Lung (tissue), 12 donors: ENCODE results near the gene ADRA2B. TPM values are rescaled to one million over a fixed set of nuclear protein-coding genes. Genes with fewer than 3 reads are reported as not detected.

Experiments used
- ATAC-seq: fragments of 200-7000 bp; cut with Tn5 transposase; one replicate; pipeline ENCODE4 v1.9.1; 2020; ENCODE audit warnings: moderate number of reproducible peaks; ENCODE audit not compliant: insufficient read depth, low FRiP score
- DNase-seq, 3 donors: peaks; one replicate each; pipeline ENCODE4 v3.0.0-alpha.2; 2013 to 2017
- H3K27ac ChIP-seq, 2 donors: one replicate each; pipeline ENCODE4 v1.5.1; 2013; ENCODE audit warnings: mild to moderate bottlenecking in 2 of 2, moderate library complexity in 2 of 2, control low read depth in 1 of 2, inconsistent platforms in 1 of 2, low read depth in 1 of 2, low read length in 1 of 2
- H3K27me3 ChIP-seq, 3 donors: one replicate each; pipeline ENCODE4 v1.5.1; 2013; ENCODE audit warnings: low read length in 2 of 3; ENCODE audit not compliant: control insufficient read depth in 3 of 3, insufficient read depth in 3 of 3
- H3K36me3 ChIP-seq, 4 donors: one replicate each; pipeline ENCODE4 v1.5.1; 2013; ENCODE audit warnings: low read length in 4 of 4, mild to moderate bottlenecking in 1 of 4, moderate library complexity in 1 of 4; ENCODE audit not compliant: control insufficient read depth in 4 of 4, insufficient read depth in 4 of 4
- H3K4me1 ChIP-seq, 5 donors: one replicate each; pipeline ENCODE4 v1.5.1; 2013; ENCODE audit warnings: low read length in 5 of 5, mild to moderate bottlenecking in 2 of 5, moderate library complexity in 1 of 5; ENCODE audit not compliant: control insufficient read depth in 5 of 5, insufficient read depth in 5 of 5
- H3K4me3 ChIP-seq: one replicate; pipeline ENCODE4 v1.5.1; 2013; ENCODE audit warnings: mild to moderate bottlenecking, control low read depth, moderate library complexity
- H3K9ac ChIP-seq, 2 donors: one replicate each; pipeline ENCODE4 v1.5.1; 2013; ENCODE audit warnings: low read length in 2 of 2, control low read depth in 1 of 2; ENCODE audit not compliant: insufficient read depth in 1 of 2
- H3K9me3 ChIP-seq, 4 donors: one replicate each; pipeline ENCODE4 v1.5.1; 2013; ENCODE audit warnings: low read length in 3 of 4, mild to moderate bottlenecking in 1 of 4, moderate library complexity in 1 of 4; ENCODE audit not compliant: control insufficient read depth in 4 of 4, insufficient read depth in 3 of 4
- WGBS, 2 donors: extraction: QIAGEN DNeasy Blood & Tissue Kit; methylation state at CpG; one replicate each; pipeline ENCODE4 v1.1.7; 2013; 5-methylcytosine and 5-hydroxymethylcytosine counted together
- polyA plus RNA-seq, 2 donors: library from polyadenylated mRNA; stranded (reverse); fragments of 200-250 nt; gene quantifications; one replicate each; pipeline ENCODE4 v1.2.1, GENCODE V29; 2013
- total RNA-seq, 2 donors: library from RNA; depleted of rRNA in 1 of 2; stranded (reverse); fragments of >200 nt in 1 of 2; gene quantifications; one replicate each; pipeline ENCODE4 v1.2.1, GENCODE V29; 2014 to 2021
- TF ChIP-seq, protein P1 (sequence below): IDR thresholded peaks from 2 replicates; pipeline ENCODE4 v1.5.1; 2012; ENCODE audit warnings: mild to moderate bottlenecking; ENCODE audit errors: control extremely low read depth, extremely low read depth
- donor health status: control.
- donor health status: control.
- donor health status: Bipolar disorder and iron deficiency.
- donor health status: healthy.
- donor health status: DM: yes; HTN: yes; CAD: no.

ADRA2B gene
- total and polyA plus RNA-seq, 4 donors, result 0.21 to 0.88 (median 0.28) TPM

DNA sequence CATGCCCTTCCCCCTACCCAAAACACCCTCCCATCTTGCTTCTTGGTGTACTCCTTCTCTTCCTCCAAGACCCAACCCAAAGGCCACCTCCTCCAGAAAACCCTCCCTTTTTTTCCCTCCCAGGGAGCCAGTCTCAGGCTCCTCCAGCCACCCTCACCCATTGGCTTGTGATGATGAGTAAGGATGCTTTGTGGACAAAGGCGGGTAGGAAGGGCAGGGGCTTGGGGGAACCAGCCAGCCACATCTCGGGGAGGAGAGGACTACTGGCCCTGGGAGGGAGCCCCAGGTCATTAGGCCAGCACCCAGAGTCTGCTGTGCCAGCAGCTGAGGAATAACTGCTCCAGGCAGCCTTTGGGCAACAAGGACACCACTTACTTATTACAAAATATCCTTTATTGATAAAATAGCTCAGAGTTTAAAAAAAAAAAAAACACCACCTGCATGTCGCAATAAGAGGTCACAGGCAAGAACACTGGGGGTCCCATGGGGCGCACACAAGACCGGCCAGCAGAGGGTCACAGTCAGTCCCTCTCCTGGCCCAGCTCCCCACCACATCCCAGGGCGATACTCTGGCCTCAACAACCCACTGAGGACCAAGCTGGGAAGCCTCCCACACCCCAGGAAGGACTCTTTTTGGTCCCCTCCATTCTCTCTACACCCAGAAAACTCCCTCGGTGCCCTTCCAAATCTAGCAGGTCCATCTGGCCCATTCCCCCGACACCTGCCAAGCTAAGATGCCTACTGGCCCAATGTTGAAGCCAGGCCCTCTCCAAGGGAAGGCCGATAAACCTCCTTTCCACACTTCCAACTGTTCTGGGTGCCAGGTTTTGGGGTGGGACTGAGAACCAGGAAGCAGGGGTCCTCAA, 3.6 kb downstream of the ADRA2B start:
- no peak overlapping the region for H3K4me3 ChIP-seq
- no peaks in the 10 kb centered on the region for H3K36me3 ChIP-seq
- ATAC-seq (no peak), DNase-seq (no peak)
- TF ChIP-seq, protein P1, sequence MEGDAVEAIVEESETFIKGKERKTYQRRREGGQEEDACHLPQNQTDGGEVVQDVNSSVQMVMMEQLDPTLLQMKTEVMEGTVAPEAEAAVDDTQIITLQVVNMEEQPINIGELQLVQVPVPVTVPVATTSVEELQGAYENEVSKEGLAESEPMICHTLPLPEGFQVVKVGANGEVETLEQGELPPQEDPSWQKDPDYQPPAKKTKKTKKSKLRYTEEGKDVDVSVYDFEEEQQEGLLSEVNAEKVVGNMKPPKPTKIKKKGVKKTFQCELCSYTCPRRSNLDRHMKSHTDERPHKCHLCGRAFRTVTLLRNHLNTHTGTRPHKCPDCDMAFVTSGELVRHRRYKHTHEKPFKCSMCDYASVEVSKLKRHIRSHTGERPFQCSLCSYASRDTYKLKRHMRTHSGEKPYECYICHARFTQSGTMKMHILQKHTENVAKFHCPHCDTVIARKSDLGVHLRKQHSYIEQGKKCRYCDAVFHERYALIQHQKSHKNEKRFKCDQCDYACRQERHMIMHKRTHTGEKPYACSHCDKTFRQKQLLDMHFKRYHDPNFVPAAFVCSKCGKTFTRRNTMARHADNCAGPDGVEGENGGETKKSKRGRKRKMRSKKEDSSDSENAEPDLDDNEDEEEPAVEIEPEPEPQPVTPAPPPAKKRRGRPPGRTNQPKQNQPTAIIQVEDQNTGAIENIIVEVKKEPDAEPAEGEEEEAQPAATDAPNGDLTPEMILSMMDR, result no peak
- no peak overlapping the region for H3K27ac ChIP-seq
- H3K9me3 ChIP-seq, result no peaks in the 10 kb centered on the region
- no peak overlapping the region for H3K9ac ChIP-seq
- peaks cover 0 to 18% (median 5%) of the 10 kb centered on the region in 3 donors for H3K27me3 ChIP-seq
- H3K4me1 ChIP-seq, result peaks cover 0 to 18% (median 6%) of the 10 kb centered on the region in 5 donors
- WGBS, 2 donors, result 92 to 94% methylated on average over 9 of the region's 9 CpGs

DNA sequence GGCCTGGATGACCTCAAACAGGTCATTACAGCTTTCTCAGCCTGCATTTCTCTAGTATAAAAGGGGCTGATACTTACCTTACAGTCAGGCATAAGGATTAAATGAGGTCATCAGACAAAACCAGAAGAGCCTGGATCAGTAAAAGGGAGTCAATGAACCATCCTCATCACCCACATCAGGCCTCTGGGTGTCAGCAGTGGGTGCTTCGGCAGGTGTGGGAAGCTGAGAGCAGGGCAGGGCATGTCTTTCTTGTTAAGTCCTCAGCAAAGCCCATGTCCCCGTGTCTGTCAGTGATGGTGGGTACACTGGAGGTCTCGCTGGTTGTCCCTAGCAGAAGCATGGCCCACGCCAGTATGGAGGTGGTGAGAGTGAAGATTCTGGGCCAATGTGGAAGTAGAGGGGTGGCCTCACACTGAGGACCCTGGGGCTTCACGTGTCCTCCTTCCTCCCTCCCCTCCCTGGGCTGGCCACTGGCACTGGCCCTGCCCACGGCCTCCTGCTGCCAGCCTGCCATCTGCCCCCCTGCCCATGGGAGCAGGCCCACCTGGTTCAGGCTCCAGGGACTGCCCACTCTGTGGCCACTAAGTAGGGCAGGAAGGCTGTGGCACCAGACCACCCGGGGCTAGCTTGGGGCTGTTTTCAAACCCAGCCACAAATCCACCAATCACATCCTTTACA, 4.4 kb downstream of the ADRA2B start:
- no peak for DNase-seq

DNA sequence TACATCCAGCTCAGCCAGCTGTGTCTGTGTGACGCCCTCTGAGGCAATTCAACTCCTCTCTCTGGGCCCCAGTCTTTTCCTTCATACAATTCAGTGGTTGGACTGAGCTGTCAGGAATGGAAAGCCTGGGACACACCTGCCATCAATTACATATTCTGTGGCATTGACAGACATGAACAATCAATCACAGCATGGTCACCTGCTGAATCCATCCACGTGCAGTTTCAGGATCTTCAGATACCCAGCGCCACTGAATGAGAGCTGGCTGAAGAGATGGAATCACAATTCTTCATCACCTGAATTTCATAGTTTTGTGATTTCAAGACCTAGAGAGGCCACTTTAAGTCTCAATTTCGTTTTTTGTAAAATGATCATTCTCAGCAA, 5.1 kb downstream of the ADRA2B start:
- H3K4me3 ChIP-seq, result no peak overlapping the region
- ATAC-seq (no peak), DNase-seq (no peak)
- H3K27ac ChIP-seq, result no peak overlapping the region
- no peak overlapping the region for H3K9ac ChIP-seq
- H3K36me3 ChIP-seq, result no peaks in the 10 kb centered on the region
- TF ChIP-seq, protein P1, result no peak
- peaks cover 0 to 12% (median 0%) of the 10 kb centered on the region in 3 donors for H3K27me3 ChIP-seq
- WGBS, 2 donors, result 80 to 91% methylated on average over 4 of the region's 4 CpGs
- no peaks in the 10 kb centered on the region for H3K9me3 ChIP-seq
- peaks cover 0 to 13% (median 6%) of the 10 kb centered on the region in 5 donors for H3K4me1 ChIP-seq

More for the DNA sequence above, 4.4 kb downstream of the ADRA2B start:
- TF ChIP-seq, protein P1, result no peak
- H3K9ac ChIP-seq, result no peak overlapping the region
- H3K27me3 ChIP-seq, result peaks cover 0 to 12% (median 0%) of the 10 kb centered on the region in 3 donors
- ATAC-seq, result no peak
- no peaks in the 10 kb centered on the region for H3K9me3 ChIP-seq
- H3K4me3 ChIP-seq, result no peak overlapping the region
- no peak overlapping the region for H3K27ac ChIP-seq
- no peaks in the 10 kb centered on the region for H3K36me3 ChIP-seq
- WGBS, 2 donors, result 81 to 96% methylated on average over 6 to 7 of the region's 7 CpGs
- H3K4me1 ChIP-seq, result peaks cover 0 to 13% (median 6%) of the 10 kb centered on the region in 5 donors
